Measurements from ENCODE around the gene HOXB7. TPM values are rescaled to one million over a fixed set of nuclear protein-coding genes. Genes with fewer than 3 reads are reported as not detected.

Gene HOXB7
- total RNA-seq, 1 donor from 2014 or later: 3.6 TPM

DNA sequence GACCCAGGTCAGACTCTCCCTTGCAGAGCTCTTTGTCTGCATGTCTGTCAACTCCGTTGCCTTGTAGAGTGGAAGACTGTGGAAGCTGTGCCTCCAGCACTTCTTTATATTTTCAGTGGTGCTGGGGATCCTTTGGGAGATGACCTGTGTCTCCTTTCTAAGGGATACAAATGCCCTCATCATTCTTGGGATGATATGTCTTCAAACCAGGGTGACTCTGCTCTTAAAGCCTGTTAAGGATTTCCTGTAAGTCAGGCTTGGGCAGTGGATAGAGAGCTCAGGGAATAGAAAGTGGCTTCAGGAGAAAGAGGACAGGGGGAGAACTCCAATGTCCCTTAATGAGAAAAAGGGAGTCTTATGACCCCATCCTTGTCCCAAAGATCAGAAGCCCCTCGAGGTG, 22.3 kb downstream of the HOXB7 start:
- no peak for DNase-seq (ENCODE audit: low spot score)
- H3K4me1 Mint-ChIP-seq (ENCODE audit: unreplicated experiment): peaks cover 58% of the 10 kb centered on the region
- H3K4me3 Mint-ChIP-seq (ENCODE audit: unreplicated experiment): no peak overlapping the region
- H3K36me3 Mint-ChIP-seq (ENCODE audit: low read depth, unreplicated experiment): no peaks in the 10 kb centered on the region
- H3K9me3 Mint-ChIP-seq (ENCODE audit: unreplicated experiment): no peaks in the 10 kb centered on the region
- H3K27ac Mint-ChIP-seq (ENCODE audit: unreplicated experiment): no peak overlapping the region
- TF ChIP-seq, protein P1, sequence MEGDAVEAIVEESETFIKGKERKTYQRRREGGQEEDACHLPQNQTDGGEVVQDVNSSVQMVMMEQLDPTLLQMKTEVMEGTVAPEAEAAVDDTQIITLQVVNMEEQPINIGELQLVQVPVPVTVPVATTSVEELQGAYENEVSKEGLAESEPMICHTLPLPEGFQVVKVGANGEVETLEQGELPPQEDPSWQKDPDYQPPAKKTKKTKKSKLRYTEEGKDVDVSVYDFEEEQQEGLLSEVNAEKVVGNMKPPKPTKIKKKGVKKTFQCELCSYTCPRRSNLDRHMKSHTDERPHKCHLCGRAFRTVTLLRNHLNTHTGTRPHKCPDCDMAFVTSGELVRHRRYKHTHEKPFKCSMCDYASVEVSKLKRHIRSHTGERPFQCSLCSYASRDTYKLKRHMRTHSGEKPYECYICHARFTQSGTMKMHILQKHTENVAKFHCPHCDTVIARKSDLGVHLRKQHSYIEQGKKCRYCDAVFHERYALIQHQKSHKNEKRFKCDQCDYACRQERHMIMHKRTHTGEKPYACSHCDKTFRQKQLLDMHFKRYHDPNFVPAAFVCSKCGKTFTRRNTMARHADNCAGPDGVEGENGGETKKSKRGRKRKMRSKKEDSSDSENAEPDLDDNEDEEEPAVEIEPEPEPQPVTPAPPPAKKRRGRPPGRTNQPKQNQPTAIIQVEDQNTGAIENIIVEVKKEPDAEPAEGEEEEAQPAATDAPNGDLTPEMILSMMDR (IDR thresholded peaks at IDR 0.05; ENCODE audit: unreplicated experiment): no peak
- H3K27me3 Mint-ChIP-seq (ENCODE audit: unreplicated experiment): peaks cover 55% of the 10 kb centered on the region

DNA sequence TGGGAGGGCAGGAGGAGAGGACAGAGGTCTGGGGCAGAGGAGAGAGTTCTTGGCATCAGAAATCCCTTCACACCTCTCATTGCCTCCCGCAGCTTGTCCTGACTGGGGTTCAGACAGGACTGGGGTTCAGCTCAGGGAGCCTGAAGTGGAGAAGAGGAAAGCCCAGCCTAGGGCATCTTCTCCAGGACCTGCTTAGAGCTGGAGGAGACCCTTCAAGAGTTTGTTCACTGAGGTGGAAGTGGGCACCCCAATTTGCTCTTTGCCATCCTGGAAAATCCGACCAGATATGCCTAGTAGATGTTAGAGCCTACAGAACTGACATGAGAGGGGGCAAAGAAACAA, 22.8 kb downstream of the HOXB7 start:
- Mint-ChIP-seq H3K9me3 (ENCODE audit: unreplicated experiment) (no peaks in the 10 kb centered on the region), H3K27ac (ENCODE audit: unreplicated experiment) (no peak overlapping the region), H3K4me1 (ENCODE audit: unreplicated experiment) (peaks cover 60% of the 10 kb centered on the region), H3K36me3 (ENCODE audit: low read depth, unreplicated experiment) (no peaks in the 10 kb centered on the region), H3K27me3 (ENCODE audit: unreplicated experiment) (peaks cover 60% of the 10 kb centered on the region), H3K4me3 (ENCODE audit: unreplicated experiment) (no peak overlapping the region)
- TF ChIP-seq, protein P1 (IDR thresholded peaks at IDR 0.05; ENCODE audit: unreplicated experiment): no peak
- DNase-seq (ENCODE audit: low spot score): no peak

DNA sequence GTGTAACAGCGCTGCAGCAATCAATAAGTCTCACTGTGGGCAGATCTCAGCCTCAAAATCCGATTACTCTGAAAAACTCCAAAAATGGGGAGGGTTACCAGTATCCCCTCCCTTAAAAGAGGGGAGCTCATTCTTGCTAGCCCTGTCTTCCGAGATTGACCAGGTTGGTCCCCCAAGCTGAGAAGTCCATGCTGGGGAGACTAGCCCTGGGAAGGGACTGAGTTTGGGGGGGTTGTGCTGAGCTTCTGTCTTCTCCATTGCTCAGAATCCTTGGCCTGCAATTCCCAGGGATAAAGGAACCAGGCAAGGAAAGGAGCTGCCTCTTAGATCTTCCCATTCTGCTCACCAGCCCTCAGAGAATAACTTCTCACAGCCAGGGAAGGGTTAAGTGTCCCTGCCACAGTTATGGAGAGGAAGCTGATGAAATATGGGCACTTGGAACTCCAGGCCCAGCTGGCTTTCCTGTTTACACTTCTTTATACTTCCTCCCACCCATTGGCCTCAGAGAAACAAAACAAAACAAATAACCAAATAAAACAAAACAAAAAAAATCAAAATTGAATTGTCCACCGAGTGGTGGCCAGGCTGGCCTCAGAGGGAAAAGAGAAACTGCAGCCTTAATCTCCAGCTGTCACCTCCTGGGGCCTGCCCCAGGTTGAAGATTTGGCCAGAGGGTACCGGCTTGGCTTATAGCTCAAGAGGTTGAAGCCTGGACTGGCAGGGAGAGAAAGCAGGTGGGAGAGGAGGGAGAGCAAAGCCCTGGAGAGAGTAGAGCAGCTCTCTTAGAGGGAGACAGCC, 23.3 kb downstream of the HOXB7 start:
- Mint-ChIP-seq H3K4me3 (ENCODE audit: unreplicated experiment) (peak overlapping the region; percentile 58), H3K4me1 (ENCODE audit: unreplicated experiment) (peaks cover 60% of the 10 kb centered on the region), H3K27me3 (ENCODE audit: unreplicated experiment) (peaks cover 56% of the 10 kb centered on the region), H3K27ac (ENCODE audit: unreplicated experiment) (no peak overlapping the region), H3K36me3 (ENCODE audit: low read depth, unreplicated experiment) (no peaks in the 10 kb centered on the region), H3K9me3 (ENCODE audit: unreplicated experiment) (no peaks in the 10 kb centered on the region)
- DNase-seq (ENCODE audit: low spot score): no peak
- TF ChIP-seq, protein P1 (IDR thresholded peaks at IDR 0.05; ENCODE audit: unreplicated experiment): no peak

DNA sequence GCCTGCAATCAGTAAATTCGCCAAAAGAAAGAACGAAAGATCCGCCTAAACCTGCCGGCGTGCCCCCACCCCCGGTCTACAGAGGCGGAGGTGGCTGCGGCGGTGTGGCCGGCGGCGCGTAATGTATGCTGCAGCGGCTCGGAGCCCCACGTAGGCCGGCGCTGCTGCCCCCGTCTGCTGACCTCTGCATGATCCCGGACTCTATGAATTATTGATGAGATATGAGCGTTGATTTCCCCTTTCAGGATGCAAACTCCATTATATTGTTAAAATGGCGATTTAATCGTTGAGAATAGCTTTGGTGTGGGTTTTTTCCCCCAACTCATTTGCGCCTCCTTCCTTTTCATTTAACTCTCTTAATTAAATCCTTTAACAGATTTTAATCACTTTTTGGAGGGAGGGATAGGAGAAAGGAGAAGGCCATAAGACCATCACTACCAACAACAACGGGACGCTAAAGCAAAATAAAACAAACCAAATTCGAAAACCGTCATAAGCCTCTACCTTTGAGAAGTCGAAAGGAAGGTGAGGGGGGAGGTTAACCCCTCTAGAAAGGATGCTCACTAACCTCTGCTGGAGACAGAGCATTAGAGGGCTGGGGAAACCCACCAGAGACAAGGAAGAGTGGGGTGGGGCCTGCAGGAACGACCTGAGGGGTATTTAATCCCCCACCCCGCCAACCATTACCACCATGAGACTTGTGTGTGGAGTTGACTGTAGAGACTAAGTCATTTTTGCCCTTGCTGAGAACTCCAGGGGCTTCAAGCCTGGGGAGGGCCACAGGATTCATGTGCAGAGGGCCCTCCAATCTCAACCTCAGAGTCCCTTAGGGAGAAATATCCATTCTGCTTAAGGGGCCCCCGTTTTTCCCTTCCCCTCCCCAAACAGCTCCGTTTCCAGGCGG, 24.2 kb downstream of the HOXB7 start:
- H3K27ac Mint-ChIP-seq (ENCODE audit: unreplicated experiment): no peak overlapping the region
- peaks cover 61% of the 10 kb centered on the region for H3K4me1 Mint-ChIP-seq (ENCODE audit: unreplicated experiment)
- peaks cover 59% of the 10 kb centered on the region for H3K27me3 Mint-ChIP-seq (ENCODE audit: unreplicated experiment)
- TF ChIP-seq, protein P1 (IDR thresholded peaks at IDR 0.05; ENCODE audit: unreplicated experiment): no peak
- no peaks in the 10 kb centered on the region for H3K36me3 Mint-ChIP-seq (ENCODE audit: low read depth, unreplicated experiment)
- no peaks in the 10 kb centered on the region for H3K9me3 Mint-ChIP-seq (ENCODE audit: unreplicated experiment)
- peak overlapping the region; percentile 26 for H3K4me3 Mint-ChIP-seq (ENCODE audit: unreplicated experiment)
- DNase-seq (ENCODE audit: low spot score): no peak

Measured in endothelial cell (in vitro differentiated cells).